GM18951 (cell line): Measurements from ENCODE around the gene ITGAD.

Source experiments
- POLR2A ChIP-seq: IDR thresholded peaks from 4 replicates; pipeline ENCODE4 v1.6.1; 2011; ENCODE audit warnings: mild to moderate bottlenecking; ENCODE audit not compliant: insufficient read length, insufficient read depth; ENCODE audit errors: extremely low read depth
- in situ Hi-C: fragments of 300-500 bp; cut with MboI; formaldehyde crosslinking; loops from one replicate; pipeline ENCODE4 v1.12.0; 2022; ENCODE audit warnings: low sequenced_read_pairs, mixed read lengths, inconsistent platforms; ENCODE audit not compliant: unreplicated experiment

Gene ITGAD

GRCh38 chr16:31377210-31377903 is 15.8 kb upstream of the ITGAD start:
- in situ Hi-C loops = no loop called here
- TF ChIP-seq POLR2A = no peak

- no peak for TF ChIP-seq POLR2A
- in situ Hi-C loops = no loop called here
Observed at GRCh38 chr16:31380201-31380600, 12.9 kb upstream of the ITGAD start.

- TF ChIP-seq POLR2A = no peak
- in situ Hi-C loops = no loop called here
Observed at GRCh38 chr16:31382485-31383161, 10.5 kb upstream of the ITGAD start.

- TF ChIP-seq POLR2A = no peak
- in situ Hi-C loops = no loop called here
Observed at GRCh38 chr16:31385680-31386079, 7.5 kb upstream of the ITGAD start.

GRCh38 chr16:31386157-31386984 is 6.8 kb upstream of the ITGAD start:
- no peak for TF ChIP-seq POLR2A
- in situ Hi-C loops = no loop called here

GRCh38 chr16:31388535-31388934 is 4.6 kb upstream of the ITGAD start:
- in situ Hi-C loops = no loop called here
- TF ChIP-seq POLR2A = no peak

- in situ Hi-C loops = no loop called here
- TF ChIP-seq POLR2A = no peak
Observed at GRCh38 chr16:31390504-31391041, 2.6 kb upstream of the ITGAD start.

GRCh38 chr16:31395647-31396046 is 2.5 kb downstream of the ITGAD start:
- in situ Hi-C loops = no loop called here
- no peak for TF ChIP-seq POLR2A

- TF ChIP-seq POLR2A = no peak
- in situ Hi-C loops = no loop called here
Observed at GRCh38 chr16:31397096-31397660, 4.0 kb downstream of the ITGAD start.

GRCh38 chr16:31397701-31398100 is 4.6 kb downstream of the ITGAD start:
- TF ChIP-seq POLR2A = no peak
- in situ Hi-C loops = no loop called here

GRCh38 chr16:31400191-31400590 is 7.1 kb downstream of the ITGAD start:
- in situ Hi-C loops = no loop called here

GRCh38 chr16:31401436-31401835 is 8.3 kb downstream of the ITGAD start:
- no peak for TF ChIP-seq POLR2A
- in situ Hi-C loops = no loop called here

More at GRCh38 chr16:31400191-31400590, 7.1 kb downstream of the ITGAD start:
- no peak for TF ChIP-seq POLR2A

GRCh38 chr16:31402687-31403086 is 9.6 kb downstream of the ITGAD start:
- in situ Hi-C loops = no loop called here
- TF ChIP-seq POLR2A = no peak
